ENCODE data around the gene CDKN1B.

The CDKN1B gene

GRCh38 chr12:12748044-12748443, 30.9 kb downstream of the CDKN1B start:
- Histone ChIP-seq H3K36me3 (ENCODE audit: control insufficient read depth in 2 of 2, insufficient read depth in 1 of 2, low read length in 2 of 2) (no peaks in the 10 kb centered on the region; a peak in 1 of 3 replicates), H3K4me1 (ENCODE audit: control insufficient read depth, insufficient read depth, low read length) (peaks cover 24% of the 10 kb centered on the region), H3K27ac (ENCODE audit: extremely low read depth, low read depth, low read length) (no peak overlapping the region), H3K4me3 (ENCODE audit: low read depth, low read length) (no peak overlapping the region), H3K9me3 (ENCODE audit: control insufficient read depth, insufficient read depth, low read depth, low read length) (no peaks in the 10 kb centered on the region)
- ChIA-PET CTCF (interaction anchor here (0.8 to 4.4 kb wide), 2 partner anchors 8 to 11 kb away, joined by 8 to 36 read pairs; no protein-coding TSS in a partner anchor), POLR2A (no interaction called here)
- TF ChIP-seq ZNF600 (tag by site-specific recombination; IDR thresholded peaks at IDR 0.05) (no peak), ZNF114 (tag by site-specific recombination; IDR thresholded peaks at IDR 0.05) (no peak), ZNF654 (tag by site-specific recombination; IDR thresholded peaks at IDR 0.05; ENCODE audit: low read depth) (no peak), GLIS1 (tag by site-specific recombination; IDR thresholded peaks at IDR 0.05) (0 out of 2 replicates have a peak, but pooled peaks have one; percentile 26)

- no peak for TF ChIP-seq ZBTB21 (tag by site-specific recombination; IDR thresholded peaks at IDR 0.05)
- TF ChIP-seq ZNF449 (tag by site-specific recombination; IDR thresholded peaks at IDR 0.05) = no peak
- no peak for TF ChIP-seq KLF7 (tag by site-specific recombination; IDR thresholded peaks at IDR 0.05; ENCODE audit: borderline replicate concordance)
- TF ChIP-seq ZNF692 (tag by site-specific recombination; IDR thresholded peaks at IDR 0.05) = no peak
- no peak for TF ChIP-seq ZNF214 (tag by site-specific recombination; IDR thresholded peaks at IDR 0.05; ENCODE audit: borderline replicate concordance)
- TF ChIP-seq EGR2 (tag by site-specific recombination; IDR thresholded peaks at IDR 0.05; ENCODE audit: low read depth) = no peak
- no peak for TF ChIP-seq ZNF510 (tag by site-specific recombination; IDR thresholded peaks at IDR 0.05; ENCODE audit: insufficient replicate concordance)
- POLR2A ChIA-PET = no interaction called here
Measured at GRCh38 chr12:12749433-12749832, 32.3 kb downstream of the CDKN1B start.

DNA sequence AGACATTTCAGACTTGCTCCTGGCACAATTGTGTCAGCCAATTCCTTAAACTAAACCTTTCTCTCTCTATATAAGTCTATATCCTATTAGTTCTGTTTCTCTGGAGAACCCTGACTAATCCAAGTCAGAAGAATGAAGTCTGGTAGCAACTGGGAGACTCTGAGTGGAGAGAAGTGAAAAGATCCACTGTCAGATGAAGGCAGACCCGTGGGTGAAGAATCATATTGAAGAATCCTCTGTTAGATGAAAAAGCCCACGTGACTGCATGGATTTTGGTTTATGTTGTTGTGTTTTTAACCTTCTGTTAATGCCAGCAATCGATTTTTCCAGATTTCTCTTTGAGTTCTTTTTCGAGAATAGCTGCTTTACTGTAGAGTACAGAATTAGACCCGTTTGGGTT, 38.8 kb downstream of the CDKN1B start:
- CTCF ChIA-PET = interaction anchor here (1.1 to 1.8 kb wide), 2 partner anchors 15 to 19 kb away, joined by 5 to 10 read pairs; no protein-coding TSS in a partner anchor

More at GRCh38 chr12:12749433-12749832, 32.3 kb downstream of the CDKN1B start:
- Histone ChIP-seq H3K4me1 (ENCODE audit: control insufficient read depth, insufficient read depth, low read length) (peaks cover 24% of the 10 kb centered on the region), H3K9me3 (ENCODE audit: control insufficient read depth, insufficient read depth, low read depth, low read length) (no peaks in the 10 kb centered on the region), H3K36me3 (ENCODE audit: control insufficient read depth in 2 of 2, insufficient read depth in 1 of 2, low read length in 2 of 2) (no peaks in the 10 kb centered on the region; a peak in 1 of 3 replicates), H3K4me3 (ENCODE audit: low read depth, low read length) (no peak overlapping the region), H3K27ac (ENCODE audit: extremely low read depth, low read depth, low read length) (no peak overlapping the region)
- CTCF ChIA-PET = no interaction called here

More for the DNA sequence above, 38.8 kb downstream of the CDKN1B start:
- TF ChIP-seq KLF8 (tag by site-specific recombination; IDR thresholded peaks at IDR 0.05) = no peak
- no peak for TF ChIP-seq ZEB2 (tag by site-specific recombination; IDR thresholded peaks at IDR 0.05)
- TF ChIP-seq ZNF169 (tag by site-specific recombination; IDR thresholded peaks at IDR 0.05) = no peak
- no peak for TF ChIP-seq ZBTB8A (tag by site-specific recombination; IDR thresholded peaks at IDR 0.05)
- no peak for TF ChIP-seq ZNF211 (tag by site-specific recombination; IDR thresholded peaks at IDR 0.05; ENCODE audit: low read depth)
- TF ChIP-seq ZNF2 (tag by site-specific recombination; IDR thresholded peaks at IDR 0.05) = no peak
- no peak for TF ChIP-seq GLI4 (tag by site-specific recombination; IDR thresholded peaks at IDR 0.05)
- TF ChIP-seq ZNF24 (tag by site-specific recombination; IDR thresholded peaks at IDR 0.05) = no peak
- no peak for TF ChIP-seq SP2 (tag by site-specific recombination; IDR thresholded peaks at IDR 0.05)
- TF ChIP-seq ZNF521 (tag by site-specific recombination; IDR thresholded peaks at IDR 0.05) = no peak
- no peak for TF ChIP-seq PRDM1 (tag by site-specific recombination; IDR thresholded peaks at IDR 0.05)
- no peak for TF ChIP-seq INSM2 (tag by site-specific recombination; IDR thresholded peaks at IDR 0.05)
- no peak for TF ChIP-seq ZNF626 (tag by site-specific recombination; IDR thresholded peaks at IDR 0.05)
- no peak for TF ChIP-seq ZFP37 (tag by site-specific recombination; IDR thresholded peaks at IDR 0.05)
- TF ChIP-seq, protein P1, sequence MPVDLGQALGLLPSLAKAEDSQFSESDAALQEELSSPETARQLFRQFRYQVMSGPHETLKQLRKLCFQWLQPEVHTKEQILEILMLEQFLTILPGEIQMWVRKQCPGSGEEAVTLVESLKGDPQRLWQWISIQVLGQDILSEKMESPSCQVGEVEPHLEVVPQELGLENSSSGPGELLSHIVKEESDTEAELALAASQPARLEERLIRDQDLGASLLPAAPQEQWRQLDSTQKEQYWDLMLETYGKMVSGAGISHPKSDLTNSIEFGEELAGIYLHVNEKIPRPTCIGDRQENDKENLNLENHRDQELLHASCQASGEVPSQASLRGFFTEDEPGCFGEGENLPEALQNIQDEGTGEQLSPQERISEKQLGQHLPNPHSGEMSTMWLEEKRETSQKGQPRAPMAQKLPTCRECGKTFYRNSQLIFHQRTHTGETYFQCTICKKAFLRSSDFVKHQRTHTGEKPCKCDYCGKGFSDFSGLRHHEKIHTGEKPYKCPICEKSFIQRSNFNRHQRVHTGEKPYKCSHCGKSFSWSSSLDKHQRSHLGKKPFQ (tag by site-specific recombination; IDR thresholded peaks at IDR 0.05) = no peak
- no peaks in the 10 kb centered on the region for H3K36me3 ChIP-seq (ENCODE audit: control insufficient read depth in 2 of 2, insufficient read depth in 1 of 2, low read length in 2 of 2)
- no peaks in the 10 kb centered on the region for H3K4me1 ChIP-seq (ENCODE audit: control insufficient read depth, insufficient read depth, low read length)
- H3K4me3 ChIP-seq (ENCODE audit: low read depth, low read length) = no peak overlapping the region
- no peak overlapping the region for H3K27ac ChIP-seq (ENCODE audit: extremely low read depth, low read depth, low read length)
- POLR2A ChIA-PET = interaction anchor here (0.5 kb wide), 1 partner anchor 19 kb away, joined by 3 read pairs; no protein-coding TSS in a partner anchor
- no peaks in the 10 kb centered on the region for H3K9me3 ChIP-seq (ENCODE audit: control insufficient read depth, insufficient read depth, low read depth, low read length)

All from HEK293 (cell line).